Fibroblast of mammary gland (primary cell): Measurements from ENCODE around the gene MRPL12.

Source experiments
- DNase-seq: peaks from one replicate; pipeline ENCODE4 v3.0.0-alpha.2; 2010; ENCODE audit warnings: low read depth
- H3K4me3 ChIP-seq: 2 replicates; pipeline ENCODE4 v1.5.1; 2011; ENCODE audit warnings: low read depth, mild to moderate bottlenecking, low read length, moderate library complexity; ENCODE audit not compliant: control insufficient read depth
- TF ChIP-seq, protein P1 (sequence below): conservative IDR thresholded peaks from 2 replicates; pipeline ENCODE4 v1.5.1; 2011; ENCODE audit warnings: low read depth, low read length, inconsistent platforms; ENCODE audit not compliant: control insufficient read depth, insufficient read depth

The MRPL12 gene

DNA sequence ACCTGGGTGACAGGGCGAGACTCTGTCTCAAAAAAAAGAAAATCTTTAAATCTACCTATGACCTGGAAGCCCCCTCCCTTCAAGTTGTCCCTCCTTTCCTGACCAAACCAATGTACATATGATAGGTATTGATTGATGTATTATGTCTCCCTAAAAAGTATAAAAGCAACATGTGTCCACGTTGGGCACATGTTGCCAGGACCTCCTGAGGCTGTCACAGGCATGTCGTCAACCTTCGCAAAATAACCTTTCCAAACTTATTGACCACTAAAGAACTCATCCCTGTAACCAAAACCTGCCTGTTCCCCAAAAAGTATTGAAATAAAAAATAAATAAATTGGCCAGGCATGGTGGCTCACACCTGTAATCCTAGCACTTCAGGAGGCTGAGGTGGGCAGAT, 41.2 kb upstream of the MRPL12 start:
- TF ChIP-seq, protein P1, sequence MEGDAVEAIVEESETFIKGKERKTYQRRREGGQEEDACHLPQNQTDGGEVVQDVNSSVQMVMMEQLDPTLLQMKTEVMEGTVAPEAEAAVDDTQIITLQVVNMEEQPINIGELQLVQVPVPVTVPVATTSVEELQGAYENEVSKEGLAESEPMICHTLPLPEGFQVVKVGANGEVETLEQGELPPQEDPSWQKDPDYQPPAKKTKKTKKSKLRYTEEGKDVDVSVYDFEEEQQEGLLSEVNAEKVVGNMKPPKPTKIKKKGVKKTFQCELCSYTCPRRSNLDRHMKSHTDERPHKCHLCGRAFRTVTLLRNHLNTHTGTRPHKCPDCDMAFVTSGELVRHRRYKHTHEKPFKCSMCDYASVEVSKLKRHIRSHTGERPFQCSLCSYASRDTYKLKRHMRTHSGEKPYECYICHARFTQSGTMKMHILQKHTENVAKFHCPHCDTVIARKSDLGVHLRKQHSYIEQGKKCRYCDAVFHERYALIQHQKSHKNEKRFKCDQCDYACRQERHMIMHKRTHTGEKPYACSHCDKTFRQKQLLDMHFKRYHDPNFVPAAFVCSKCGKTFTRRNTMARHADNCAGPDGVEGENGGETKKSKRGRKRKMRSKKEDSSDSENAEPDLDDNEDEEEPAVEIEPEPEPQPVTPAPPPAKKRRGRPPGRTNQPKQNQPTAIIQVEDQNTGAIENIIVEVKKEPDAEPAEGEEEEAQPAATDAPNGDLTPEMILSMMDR = no peak
- H3K4me3 ChIP-seq = no peak overlapping the region
- DNase-seq = no peak

DNA sequence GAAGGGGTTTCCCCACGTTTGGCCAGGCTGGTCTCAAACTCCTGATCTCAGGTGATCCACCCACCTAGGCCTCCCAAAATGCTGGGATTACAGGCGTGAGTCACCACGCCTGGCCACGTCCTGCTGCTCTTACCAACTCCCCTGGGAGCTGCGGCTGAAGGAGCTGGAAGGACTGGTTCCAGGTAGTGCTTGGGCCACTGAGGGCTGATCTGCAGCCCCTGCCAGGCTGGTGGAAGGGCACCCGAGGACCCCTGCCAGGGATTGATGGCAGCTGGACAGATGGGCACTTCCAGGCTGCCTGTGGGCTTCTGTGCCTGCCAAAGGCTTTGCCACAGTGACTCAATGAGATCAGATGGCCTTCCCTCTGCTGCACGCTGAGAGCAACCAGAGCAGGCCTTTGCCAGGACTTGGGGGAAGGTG, 39.1 kb upstream of the MRPL12 start:
- no peak overlapping the region for H3K4me3 ChIP-seq
- peak; percentile 25 for DNase-seq

DNA sequence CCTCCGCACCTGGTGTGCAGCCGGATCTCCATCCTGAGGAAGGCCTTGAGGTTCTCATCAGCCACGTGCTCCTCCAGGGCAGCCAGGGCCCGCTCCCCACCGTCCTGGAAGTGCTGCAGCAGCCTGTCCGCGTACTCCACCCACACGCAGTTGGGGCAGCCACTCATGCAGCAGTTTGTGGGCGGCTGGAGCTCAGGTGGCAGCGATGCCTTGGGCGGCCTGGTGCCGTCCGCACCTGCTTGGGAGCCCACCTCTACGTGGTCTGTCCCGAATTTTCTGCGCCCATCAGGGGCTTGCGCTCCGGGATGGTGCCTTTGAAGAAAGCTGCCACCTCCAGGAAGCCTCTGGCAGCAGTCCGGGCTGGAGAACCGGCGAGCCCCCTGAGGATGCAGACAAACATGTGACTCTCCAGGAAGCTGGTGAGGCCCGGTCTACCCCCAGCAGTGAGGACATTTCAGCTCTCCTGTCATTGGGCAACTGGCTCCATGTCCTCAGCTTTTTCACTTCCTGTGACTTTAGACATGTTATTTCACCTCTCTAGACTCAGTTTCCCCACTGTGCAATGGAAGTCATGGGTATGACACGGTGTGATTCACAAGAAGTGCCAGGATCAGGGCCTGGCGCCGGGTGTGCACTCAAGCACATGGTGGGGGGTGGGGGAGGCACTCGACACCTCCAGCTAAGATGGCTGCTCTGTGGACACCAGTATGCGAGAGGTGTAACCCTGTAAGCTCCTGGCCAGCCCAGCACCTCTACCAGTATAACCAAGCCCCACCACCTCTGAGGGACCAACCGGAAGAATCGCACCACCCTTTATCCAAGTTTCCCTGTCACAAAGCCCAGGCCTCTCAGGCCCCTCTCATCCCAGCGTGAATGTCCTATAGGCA, 37.7 kb upstream of the MRPL12 start:
- peak overlapping the region; percentile 85 for H3K4me3 ChIP-seq
- peak; percentile 24 for DNase-seq
- TF ChIP-seq, protein P1 = no peak

More for the DNA sequence above, 39.1 kb upstream of the MRPL12 start:
- TF ChIP-seq, protein P1 = no peak

DNA sequence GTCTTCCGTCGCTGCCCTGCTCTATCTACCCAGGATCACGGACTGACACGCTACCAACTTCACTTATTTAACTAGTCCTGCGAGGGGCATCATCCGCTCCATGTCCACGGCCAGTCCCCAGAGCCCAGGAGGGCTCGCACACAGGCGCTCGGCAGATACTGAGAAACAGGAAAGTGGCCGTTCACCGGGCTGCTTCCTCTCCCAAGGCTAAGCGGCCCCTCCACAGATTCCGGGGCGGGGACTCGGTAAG, 37.1 kb upstream of the MRPL12 start:
- no peak for DNase-seq
- H3K4me3 ChIP-seq = peak overlapping the region; percentile 85
- TF ChIP-seq, protein P1 = no peak

DNA sequence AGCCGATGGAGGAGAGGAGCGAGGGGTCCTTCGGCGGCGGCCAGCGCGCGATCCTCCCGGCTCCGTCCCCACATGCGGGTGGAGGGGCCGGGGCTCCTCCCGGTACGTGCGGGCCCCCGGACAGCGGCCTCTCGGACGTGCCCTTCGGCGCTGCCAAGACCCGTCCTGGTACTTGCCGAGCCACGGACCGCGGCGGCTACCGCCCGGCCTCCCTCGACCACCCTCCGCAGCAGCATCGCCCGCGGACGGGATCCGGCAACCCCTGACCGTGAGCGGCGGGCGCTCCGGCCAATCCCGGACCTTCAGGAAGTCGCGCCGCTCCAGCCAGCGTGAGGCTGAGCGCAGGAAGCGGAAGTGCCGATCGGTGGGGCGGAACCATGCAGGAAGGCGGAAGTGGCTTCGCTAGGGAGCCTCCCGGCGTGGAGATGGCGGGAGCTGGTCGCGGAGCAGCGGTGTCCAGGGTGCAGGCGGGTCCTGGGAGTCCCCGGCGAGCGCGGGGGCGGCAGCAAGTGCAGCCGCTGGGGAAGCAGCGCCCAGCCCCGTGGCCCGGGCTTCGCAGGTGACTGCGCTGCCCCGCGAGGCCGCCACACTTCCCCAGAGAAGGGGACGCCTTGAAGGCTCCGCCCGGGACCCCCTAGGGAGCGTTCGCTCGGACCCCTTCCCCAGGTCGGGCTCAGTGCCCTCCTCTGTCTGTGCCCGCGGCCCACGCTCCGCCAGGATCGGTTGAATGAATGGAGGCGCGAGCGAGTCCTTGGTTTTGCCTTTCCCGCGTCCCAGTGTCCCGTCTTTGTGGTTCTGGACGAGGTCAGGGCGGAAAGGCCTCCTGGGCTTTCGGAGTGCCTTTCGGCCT, 36.6 kb upstream of the MRPL12 start, which contains the start of the genes CCDC137 and OXLD1:
Gene CCDC137, plus strand, starts transcription at position 396 of the 850 bp plus-strand sequence. Its CDS starts 30 bp downstream, at position 426.
Gene OXLD1, minus strand, starts transcription at position 264 of the 850 bp plus-strand sequence. Its CDS starts 28 bp downstream, at position 236.
- TF ChIP-seq, protein P1 = no peak

DNA sequence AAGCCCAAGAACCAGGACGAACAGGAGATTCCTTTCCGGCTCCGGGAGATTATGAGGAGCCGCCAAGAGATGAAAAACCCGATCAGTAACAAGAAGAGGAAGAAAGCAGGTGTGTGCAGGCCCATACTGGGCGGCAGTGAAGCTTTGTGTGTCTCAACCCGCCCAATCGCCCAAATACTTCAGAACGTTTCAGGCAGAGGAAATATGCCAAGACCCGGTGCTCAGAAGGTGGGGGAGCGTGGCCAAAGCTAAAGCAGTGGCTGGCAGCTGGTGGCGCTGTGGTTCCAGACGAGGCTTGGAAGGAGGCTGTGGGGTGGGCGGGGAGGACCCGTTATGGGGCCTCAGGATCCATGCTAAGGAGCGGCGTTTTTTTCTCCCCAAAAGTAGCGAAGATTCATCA, 35.4 kb upstream of the MRPL12 start:
- peak; percentile 12 for DNase-seq
- TF ChIP-seq, protein P1 = no peak
- H3K4me3 ChIP-seq = no peak overlapping the region

More for the DNA sequence above, 36.6 kb upstream of the MRPL12 start, which contains the start of the genes CCDC137 and OXLD1:
- peak within 1 kb of the TSS; percentile 85 for H3K4me3 ChIP-seq
- DNase-seq = peak; percentile 95
